Measurements from ENCODE around the gene MRGPRF.

DNA sequence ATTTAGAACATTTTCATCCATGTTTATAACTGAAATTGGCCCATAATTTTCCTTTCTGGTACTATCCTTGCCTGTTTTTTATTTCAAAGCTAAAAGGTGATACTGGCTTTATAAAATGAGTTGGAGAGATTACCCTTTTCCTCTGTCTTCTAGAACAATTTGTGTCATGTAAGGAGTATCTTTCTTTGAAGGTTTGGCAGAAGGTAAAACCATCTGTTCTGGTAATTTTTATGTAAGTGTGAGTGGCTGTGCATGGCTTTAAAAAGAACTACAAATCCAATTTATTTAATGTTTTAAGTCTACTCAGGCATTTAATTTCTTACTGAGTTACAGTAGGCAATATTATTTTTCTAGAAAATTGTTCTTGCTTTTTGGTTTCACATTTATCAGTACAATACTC lies 24.6 kb downstream of the MRGPRF start:
- TF ChIP-seq, protein P1, sequence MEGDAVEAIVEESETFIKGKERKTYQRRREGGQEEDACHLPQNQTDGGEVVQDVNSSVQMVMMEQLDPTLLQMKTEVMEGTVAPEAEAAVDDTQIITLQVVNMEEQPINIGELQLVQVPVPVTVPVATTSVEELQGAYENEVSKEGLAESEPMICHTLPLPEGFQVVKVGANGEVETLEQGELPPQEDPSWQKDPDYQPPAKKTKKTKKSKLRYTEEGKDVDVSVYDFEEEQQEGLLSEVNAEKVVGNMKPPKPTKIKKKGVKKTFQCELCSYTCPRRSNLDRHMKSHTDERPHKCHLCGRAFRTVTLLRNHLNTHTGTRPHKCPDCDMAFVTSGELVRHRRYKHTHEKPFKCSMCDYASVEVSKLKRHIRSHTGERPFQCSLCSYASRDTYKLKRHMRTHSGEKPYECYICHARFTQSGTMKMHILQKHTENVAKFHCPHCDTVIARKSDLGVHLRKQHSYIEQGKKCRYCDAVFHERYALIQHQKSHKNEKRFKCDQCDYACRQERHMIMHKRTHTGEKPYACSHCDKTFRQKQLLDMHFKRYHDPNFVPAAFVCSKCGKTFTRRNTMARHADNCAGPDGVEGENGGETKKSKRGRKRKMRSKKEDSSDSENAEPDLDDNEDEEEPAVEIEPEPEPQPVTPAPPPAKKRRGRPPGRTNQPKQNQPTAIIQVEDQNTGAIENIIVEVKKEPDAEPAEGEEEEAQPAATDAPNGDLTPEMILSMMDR (IDR thresholded peaks at IDR 0.05): no peak
- no peak for TF ChIP-seq POLR2A (IDR thresholded peaks at IDR 0.05)

Data from Peyer's patch (tissue), 4 donors.